NCI-H82 treated with DMSO at 0.1 percent for 48 hours (cell line): Measurements from ENCODE around the gene CTNNA1.

Experiments
- DNase-seq: peaks from one replicate; lab custom pipeline; 2025; ENCODE audit not compliant: unreplicated experiment; lab: John Stamatoyannopoulos, UW

The CTNNA1 gene

DNA sequence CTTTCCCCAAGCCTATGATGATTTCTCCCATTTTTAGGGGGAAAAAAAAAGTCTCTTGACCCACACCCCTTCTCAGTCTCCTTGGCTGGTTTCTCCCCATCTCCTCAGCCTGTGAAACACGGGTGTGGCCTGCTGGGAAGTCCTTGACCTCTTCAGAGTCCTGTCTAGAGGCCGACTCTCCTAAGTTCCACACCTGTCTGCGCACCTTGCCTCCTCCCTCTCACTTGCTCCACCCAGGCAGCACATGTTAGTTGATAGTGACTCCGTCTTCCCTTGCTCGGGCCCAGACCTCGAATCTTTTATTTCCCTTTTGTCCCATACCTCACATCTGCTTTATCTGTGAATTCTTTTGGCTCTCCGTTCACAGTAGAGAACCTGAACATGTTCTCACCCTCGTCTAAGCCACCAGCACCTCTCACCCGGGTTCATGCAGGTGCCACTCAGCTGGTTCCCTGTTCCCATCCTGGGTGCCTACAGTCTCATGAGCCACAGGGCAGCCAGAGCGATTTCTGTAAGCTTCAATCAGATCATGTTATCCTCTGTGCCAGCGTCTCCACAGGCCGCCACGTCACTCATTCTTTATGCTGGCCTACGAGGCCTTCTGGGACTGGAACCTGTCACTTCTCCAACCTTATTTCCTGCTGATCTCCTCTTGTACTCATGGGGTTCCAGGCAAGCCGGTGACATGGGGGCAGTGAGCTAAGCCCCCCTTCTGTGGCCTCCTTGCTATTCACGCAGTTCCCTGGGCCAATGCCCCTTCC, 173.6 kb downstream of the CTNNA1 start:
- no peak for DNase-seq

DNA sequence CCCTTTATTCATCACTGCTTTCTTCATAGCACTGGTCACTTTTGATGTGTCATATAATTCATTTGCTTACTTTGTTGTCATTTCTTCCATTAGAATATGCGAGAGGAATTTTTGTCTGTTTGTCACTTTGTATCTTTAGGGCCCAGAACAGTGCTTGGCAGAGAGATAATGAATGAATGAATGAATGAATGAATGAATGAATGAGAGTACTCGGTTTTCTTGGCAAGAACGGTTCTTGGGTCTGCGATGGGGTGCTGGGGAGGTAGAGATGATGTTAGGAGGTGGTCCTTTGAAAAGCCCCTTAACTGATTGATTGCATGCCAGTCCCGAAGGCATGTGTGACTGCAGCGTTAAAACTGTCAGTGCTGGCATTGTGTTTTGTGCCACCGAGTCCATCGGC, 174.3 kb downstream of the CTNNA1 start:
- DNase-seq = no peak

DNA sequence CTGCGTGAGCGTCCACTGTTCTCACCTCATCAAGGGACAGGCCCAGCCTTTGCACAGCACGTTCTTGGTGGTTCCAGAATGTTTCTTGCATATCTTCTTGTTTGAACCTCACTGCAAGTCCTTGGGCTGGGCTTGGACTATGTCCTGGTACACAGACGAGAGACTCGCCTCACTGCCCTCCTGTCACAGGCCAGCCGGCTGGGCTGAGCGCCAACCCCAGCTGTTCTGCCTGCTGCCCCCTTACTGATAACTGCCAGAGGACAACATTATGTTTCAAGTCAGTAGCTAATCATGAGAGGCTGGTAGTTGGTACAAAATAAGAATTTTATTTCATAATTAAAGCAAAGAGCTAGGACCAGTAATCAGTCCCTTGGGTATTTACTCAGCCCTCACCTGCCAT, 174.8 kb downstream of the CTNNA1 start:
- no peak for DNase-seq

DNA sequence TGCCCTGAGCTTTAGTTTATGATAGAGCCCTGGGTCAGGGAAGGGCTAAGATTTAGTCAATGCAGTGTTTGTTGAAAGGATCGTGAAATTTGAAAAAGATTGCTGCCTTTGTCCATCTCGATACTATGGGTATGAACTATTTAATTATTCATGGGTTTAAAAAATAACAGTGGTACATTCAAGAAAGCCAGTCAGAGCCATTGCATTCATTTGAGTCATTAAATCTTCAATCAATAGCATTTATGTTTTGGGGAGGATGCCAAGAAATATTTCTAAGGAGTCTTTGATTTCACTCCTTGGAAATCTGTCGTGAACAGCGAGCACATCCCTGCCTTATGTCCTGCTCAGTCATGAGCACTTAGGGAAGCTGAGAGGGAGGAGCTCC, 176.3 kb downstream of the CTNNA1 start:
- DNase-seq = no peak

DNA sequence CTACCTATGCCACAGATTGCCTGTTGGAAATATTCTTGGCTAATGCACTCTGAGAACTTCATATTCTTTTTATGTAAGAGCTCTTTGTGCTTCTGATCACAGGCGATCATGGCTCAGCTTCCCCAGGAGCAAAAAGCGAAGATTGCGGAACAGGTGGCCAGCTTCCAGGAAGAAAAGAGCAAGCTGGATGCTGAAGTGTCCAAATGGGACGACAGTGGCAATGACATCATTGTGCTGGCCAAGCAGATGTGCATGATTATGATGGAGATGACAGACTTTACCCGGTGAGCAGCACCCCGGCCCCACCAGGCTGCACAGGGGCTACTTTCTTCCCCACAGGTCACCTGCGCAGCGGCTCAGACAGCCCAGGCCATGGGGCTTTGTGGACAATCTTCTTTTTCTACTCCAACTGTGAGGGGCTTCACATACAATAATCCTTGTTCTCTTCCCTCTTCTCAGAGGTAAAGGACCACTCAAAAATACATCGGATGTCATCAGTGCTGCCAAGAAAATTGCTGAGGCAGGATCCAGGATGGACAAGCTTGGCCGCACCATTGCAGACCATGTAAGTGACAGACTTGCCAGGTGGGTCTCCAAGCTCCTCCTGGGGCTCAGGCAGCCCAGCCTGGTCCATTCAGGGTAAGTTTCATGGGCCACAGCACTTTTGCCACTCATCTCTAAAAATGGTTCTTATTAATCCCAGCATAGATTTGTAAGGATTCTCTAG, 177.3 kb downstream of the CTNNA1 start:
- no peak for DNase-seq

DNA sequence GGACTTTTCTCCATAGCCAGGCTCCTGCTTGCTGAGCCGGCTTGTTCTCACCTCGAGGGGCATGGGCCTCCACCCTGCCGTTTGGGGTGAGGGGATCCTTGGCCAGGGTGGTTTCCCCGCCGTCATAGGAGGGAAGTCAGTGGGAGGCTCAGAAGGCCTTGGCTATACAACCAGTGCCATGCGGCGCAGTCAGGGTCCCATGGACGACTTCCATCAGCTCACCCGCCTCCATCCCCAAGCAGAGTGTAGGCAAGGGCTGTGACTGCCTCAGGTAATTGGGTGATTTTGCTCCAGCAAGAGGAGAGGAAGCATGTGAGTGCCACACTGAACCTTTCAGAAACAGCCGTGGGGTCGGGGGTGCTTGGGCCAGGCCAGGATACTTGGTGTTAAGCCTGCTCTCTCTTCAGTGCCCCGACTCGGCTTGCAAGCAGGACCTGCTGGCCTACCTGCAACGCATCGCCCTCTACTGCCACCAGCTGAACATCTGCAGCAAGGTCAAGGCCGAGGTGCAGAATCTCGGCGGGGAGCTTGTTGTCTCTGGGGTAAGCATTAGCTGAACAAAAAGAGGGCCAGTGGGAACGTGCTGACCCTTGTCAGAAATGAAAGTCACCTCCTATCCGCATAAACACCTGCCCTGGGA, 179.1 kb downstream of the CTNNA1 start:
- DNase-seq = no peak

DNA sequence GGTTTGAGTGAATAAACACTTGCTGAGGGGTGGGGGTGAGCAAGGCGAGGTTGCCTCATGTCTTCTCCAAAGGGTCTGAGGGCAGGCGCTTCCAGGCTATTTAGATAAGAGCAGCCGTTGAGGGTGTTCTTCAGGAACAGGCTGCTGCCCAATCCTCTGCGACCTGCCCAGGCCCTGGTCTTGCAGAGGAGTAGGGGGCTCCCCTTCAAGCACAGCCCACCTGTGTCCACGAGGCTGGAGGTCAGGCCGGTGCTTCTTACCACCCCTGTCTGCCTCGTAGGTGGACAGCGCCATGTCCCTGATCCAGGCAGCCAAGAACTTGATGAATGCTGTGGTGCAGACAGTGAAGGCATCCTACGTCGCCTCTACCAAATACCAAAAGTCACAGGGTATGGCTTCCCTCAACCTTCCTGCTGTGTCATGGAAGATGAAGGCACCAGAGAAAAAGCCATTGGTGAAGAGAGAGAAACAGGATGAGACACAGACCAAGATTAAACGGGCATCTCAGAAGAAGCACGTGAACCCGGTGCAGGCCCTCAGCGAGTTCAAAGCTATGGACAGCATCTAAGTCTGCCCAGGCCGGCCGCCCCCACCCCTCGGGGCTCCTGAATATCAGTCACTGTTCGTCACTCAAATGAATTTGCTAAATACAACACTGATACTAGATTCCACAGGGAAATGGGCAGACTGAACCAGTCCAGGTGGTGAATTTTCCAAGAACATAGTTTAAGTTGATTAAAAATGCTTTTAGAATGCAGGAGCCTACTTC, 180.5 kb downstream of the CTNNA1 start:
- no peak for DNase-seq

DNA sequence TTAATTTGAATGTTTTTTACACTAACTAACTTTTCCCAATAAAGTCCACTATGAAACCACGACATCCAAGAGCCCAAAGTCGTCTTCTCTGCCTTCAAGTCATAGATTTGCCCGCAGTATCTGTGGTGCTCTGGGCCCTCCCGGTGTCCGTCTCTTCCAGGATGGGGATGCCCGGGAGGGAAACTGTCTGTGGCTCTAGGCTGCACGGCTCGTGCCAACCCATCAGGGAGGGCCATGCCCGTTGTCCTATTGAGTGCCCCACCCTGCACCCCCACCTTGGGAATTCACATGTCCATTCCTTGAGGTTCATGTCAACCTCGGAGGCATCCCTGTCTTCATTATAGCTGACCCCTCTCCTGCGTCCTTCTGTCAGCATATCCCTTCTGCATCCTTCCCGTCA, 181.7 kb downstream of the CTNNA1 start:
- DNase-seq = no peak

DNA sequence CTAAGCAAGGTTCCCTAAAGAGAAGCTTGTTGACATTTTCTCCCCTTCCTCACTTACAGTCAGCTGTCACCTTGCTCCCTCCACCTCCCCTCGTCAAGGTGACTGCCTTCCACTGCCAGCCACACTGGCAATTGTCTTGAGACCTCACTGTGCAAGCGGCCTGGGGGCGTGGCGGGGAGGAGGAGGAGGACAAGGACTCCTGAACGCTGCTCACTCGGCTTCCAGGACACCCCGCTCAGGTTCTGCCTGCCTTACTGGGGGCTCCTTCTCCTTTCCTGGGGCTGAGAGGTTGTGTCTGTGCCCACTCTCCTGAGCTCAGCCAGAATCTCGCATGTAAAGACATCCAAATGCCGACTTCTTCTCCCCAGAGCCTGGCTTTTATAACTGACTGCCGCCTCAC, 182.2 kb downstream of the CTNNA1 start:
- no peak for DNase-seq

DNA sequence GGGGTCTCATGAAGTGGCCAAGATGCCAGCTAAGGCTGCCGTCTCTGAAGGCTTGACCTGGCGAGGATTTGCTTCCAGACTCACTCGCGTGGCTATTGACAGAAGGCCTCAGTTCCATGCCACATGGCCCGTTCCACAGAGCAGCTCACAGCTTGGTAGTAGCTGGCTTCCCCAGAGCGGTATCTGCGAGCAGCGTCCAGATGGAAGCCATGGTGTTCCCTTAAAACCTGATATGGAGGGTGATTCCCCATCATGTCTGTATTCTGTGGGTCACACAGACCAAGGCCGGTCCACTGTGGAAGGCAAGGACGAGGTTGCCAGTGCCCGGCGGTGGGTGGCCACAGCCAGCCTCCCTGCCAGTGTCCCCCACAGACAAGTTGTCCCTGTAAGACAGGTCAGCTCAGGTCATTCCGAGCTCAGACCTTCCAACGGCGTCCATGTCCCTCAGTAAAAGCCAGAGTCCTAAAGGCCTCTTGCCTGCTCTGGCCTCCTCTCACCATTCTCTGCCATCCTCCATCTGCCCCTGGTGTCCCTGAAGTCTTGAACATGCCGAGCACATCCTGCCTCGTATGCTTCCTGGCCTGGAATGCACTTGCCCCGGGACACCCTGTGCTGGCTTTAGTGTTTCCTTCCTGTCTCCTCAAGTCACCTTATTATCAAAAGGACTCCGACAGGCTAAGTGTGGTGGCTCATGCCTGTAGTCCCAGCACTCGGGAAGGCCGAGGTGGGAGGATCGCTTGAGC, 183.2 kb downstream of the CTNNA1 start:
- no peak for DNase-seq

DNA sequence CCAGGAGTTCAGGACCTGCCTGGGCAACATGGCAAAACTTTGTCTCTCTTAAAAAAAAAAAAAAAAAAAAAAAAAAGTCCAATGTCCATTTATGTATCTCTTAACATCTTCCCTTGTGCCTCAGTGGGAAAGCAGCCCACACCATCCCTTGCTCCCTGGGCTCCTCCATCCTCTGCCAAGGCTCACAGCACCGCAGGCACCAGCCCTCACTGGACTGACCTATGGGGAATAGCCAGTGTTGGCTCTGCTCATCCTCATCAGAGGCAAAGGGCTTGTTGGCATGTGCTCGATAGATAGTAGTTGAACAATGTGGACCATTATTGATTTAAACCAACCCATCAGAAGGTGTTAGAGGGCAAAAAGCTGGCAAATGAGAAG, 183.7 kb downstream of the CTNNA1 start:
- DNase-seq = no peak

DNA sequence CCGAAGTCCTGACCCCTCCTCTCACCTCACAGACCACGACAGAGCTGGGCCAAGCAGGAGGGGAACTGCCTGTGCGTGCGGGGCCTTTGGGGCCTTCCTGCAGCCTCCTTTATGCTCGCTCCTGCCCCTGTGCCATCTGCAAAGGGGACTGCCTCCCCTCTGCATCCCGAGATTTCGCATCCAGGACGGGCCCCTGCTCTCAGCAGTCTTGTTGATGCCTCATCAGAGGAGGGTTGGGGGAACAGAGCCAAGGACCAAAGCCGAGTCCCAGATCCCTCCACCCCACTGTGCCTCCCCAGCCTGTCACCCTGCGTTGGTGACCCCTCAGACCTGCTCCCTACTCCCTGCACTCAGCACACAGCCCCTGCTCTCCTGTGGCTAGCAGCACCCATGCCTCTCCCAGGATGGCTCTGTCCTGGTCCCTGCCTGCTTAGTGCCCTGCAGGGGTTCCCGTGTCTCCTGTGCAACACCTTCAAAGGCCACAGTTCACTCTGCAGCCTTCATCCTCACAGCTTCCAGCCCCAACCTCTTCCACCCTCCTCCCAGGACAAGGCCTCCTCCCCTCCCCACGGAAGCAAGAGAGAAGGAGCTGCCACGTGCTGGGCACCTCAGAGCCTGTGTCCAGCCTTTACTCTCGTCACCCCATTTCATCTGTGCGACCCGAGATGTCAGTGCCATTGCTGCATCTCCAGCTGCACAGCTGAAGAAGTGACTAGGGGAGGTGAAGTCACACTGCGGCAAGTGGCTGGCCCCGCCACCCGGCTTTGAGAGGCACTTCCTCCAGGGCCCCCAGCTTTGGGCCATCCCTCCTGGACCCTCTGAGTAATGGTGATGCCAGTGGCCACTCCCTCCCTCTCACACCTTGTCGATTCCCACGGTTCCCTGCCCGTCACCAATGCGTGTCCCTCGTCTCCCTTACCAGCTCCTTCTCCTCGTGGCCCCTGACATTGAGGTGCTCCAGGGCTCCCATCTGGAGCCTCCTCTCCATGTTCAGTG, 184.5 kb downstream of the CTNNA1 start:
- no peak for DNase-seq

DNA sequence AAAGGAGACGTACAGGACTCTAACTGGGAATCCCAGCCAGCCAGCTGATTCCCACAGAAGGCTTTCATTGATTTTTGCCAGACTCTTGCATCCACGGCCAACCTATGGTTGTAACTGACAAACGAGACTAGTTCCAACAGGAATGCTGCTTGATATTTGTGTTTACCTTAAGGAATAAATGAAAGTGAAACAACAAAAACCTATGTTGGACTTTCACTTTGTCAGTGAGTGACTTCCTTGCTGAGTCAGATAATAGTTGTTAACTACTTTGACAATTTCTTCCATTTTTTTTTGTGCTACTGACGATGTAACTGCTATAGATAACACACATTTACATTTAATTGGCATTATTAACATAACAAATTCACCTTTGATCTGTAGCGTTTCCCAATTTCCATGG, 185.3 kb downstream of the CTNNA1 start:
- no peak for DNase-seq

DNA sequence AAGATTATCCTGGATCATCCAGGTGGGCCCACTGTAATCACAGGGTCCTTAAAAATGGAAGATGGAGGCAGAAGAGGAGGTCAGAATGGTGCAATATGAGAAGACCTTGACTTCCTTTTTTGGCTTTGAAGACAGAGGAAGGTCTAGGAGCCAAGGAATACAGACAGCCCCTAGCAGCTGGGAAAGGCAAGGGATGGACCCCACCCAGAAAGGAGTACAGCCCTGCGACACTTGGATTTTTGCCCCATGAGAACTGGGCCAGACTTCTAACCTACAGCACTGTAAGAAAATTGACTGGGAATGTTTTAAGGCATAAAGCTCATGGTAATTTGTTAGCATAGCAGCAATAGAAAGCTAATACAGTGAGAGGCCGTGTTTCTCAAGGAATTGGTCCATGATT, 188.8 kb downstream of the CTNNA1 start:
- DNase-seq = no peak

DNA sequence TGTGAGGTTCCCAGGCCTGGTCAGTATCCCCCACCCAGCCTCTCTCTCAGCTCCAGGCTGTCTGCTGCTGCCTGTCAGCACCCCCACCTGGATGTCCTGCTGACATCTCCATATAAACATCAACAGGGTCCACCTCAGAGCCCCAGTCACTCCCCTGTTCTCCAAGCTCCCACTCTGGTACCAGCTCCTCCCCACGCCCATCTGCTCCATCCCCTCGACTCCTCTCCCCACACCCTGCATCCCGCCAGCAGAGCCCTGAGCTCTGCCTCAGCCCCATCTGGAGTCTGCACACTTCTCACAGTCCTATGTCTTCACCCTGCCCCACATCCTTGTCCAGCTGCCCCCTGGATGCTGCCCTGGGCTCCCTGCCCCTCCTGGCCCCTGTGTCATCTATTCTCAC, 189.6 kb downstream of the CTNNA1 start:
- peak; percentile 51 for DNase-seq

DNA sequence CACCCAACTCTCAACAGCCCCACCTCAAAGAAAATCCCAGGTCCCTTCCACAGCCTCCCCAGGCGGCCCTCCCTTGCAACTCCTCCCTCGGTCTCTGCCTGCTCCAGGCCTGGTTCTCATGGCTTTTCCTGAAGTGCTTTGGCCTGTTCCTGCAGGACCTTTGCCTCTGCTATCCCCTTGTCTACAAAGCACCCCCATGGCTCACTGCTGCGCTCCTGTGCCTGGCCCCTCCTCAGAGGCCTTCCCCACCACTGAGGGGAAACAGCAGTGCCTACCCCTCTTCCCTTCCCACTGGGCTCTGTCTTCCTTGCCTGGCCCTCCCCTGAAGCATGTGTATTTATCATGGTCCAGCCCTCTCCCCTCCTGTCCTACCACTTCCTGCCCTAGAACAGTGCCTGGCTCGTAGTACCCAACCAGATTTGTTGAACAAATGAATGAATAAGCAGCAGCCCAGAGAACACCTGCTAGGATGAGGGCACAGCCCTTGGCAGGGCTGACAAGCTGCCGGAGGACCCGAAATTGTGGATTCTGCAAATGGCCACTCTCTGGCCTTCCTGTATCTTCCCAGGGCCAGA, 190.5 kb downstream of the CTNNA1 start:
- DNase-seq = no peak

DNA sequence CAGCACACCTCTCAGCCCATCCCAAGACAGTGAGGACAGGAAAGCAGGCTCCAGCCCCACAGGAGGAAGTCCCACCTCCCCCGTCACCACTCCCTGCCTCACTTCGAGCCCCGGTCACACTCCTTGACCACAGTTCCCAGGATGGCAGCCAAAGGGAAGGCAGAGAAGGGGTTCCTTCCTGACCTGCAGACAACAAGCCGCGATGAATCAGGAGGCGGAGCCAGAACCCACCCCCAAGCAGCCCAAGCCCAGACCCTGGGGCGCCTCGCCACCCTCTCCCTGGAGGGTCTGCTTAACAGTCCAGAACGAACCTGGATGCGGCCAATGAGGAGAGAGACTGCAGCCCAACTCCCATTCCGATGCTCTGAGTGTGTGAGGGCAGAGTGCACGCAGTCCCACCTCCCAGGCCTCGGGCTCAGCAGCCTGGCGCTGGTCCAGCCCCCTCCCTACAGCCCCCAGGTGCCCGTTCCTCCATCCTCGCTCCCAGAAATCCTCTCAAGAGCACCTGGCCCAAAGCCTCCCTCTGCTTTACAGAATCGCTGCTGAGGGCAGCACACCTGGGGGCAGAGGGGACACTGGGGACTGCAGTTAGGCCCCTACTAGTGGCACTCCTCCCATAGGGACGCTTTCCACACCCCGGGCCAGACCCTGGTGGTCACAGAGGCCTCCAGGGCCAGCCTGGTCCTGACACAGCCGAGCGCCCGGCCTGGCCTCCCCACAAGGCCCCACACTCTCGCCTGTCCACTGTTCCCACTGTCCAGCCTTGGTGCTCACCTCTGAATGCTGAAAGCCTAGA, 191.5 kb downstream of the CTNNA1 start:
- no peak for DNase-seq

DNA sequence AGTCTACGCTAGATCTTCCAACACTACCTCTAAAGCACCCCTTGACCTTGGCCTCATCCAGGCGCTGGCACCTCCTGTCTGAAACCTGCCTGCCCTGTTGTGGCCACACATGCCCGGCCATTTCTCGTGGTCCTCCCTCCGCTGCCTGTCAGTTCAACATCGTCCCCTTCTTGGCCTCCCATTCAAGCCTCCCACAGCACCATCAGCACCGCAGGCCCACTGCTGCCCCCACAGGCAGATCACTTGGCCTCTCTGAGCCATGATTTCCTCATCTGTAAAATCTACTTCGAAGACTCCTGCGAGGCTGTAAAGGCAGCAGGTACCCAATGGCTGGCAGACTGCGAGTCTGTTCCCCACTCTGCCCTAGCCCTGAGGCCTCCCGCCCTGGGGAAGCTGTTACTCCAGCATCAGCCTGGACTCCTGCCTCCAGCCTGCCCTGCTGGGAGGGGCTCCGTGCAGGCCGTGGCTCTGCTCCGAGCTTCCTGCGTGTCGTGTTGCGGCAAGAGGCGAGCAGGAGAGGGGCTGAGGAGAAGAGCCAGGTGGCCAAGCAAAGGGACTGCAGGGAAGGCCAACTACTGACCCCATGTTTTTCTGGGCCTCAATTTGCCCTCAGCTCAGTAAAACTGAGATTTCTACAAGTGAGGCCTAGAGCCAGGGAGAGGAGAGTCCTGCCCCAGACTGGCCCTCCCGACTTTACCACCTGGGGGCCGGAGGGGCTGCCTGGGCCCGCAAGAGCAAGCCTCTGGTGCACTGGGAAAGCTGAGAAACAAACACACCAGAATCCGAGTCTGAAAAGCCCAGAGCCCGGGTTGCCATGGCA, 192.4 kb downstream of the CTNNA1 start:
- no peak for DNase-seq
